Spinal cord (tissue), 10 donors: ENCODE data around the gene ZNF236. TPM values are rescaled to one million over a fixed set of nuclear protein-coding genes. Genes with fewer than 3 reads are reported as not detected.

Experiments used
- DNase-seq, 6 donors: peaks; one replicate each; pipeline versions ENCODE4 v3.0.0 to v3.0.0-alpha.2; 2013 to 2015; ENCODE audit warnings: low spot score in 6 of 6, low read depth in 4 of 6
- H3K27ac ChIP-seq: one replicate; pipeline ENCODE4 v1.5.1; 2013; ENCODE audit warnings: low read depth, low read length, control low read depth
- H3K27me3 ChIP-seq: one replicate; pipeline ENCODE4 v1.6.1; 2013; ENCODE audit warnings: low read length; ENCODE audit not compliant: control insufficient read depth, insufficient read depth
- H3K36me3 ChIP-seq: one replicate; pipeline ENCODE4 v1.6.1; 2013; ENCODE audit warnings: low read length; ENCODE audit not compliant: control insufficient read depth, insufficient read depth
- H3K4me1 ChIP-seq: one replicate; pipeline ENCODE4 v1.6.1; 2013; ENCODE audit warnings: low read length; ENCODE audit not compliant: control insufficient read depth, insufficient read depth
- H3K4me3 ChIP-seq: one replicate; pipeline ENCODE4 v1.5.1; 2013; ENCODE audit warnings: low read depth, low read length, control low read depth
- H3K9me3 ChIP-seq: one replicate; pipeline ENCODE4 v1.6.1; 2013; ENCODE audit warnings: low read length; ENCODE audit not compliant: control insufficient read depth, insufficient read depth
- WGBS: methylation state at CpG from one replicate; pipeline ENCODE4 v1.1.5; 2013; ENCODE audit warnings: missing lambda C conversion rate; ENCODE audit not compliant: insufficient coverage; 5-methylcytosine and 5-hydroxymethylcytosine counted together
- polyA plus RNA-seq, 2 donors: library from polyadenylated mRNA; unstranded; fragments of 120-200 nt; gene quantifications; one replicate each; pipeline ENCODE4 v1.2.1, GENCODE V29; 2013; ENCODE audit not compliant: insufficient read length in 2 of 2
- total RNA-seq, 2 donors: library from RNA; depleted of rRNA in 1 of 2; stranded (reverse); fragments of 120-200 nt in 1 of 2; fragments of >200 nt in 1 of 2; gene quantifications; one replicate each; pipeline versions ENCODE4 v1.2.3 to v1.2.4, GENCODE V29; 2013 to 2014
- donor health status: healthy.

ZNF236 gene
- total and polyA plus RNA-seq, 4 donors = 7.6 to 23.0 (median 13.6) TPM

DNA sequence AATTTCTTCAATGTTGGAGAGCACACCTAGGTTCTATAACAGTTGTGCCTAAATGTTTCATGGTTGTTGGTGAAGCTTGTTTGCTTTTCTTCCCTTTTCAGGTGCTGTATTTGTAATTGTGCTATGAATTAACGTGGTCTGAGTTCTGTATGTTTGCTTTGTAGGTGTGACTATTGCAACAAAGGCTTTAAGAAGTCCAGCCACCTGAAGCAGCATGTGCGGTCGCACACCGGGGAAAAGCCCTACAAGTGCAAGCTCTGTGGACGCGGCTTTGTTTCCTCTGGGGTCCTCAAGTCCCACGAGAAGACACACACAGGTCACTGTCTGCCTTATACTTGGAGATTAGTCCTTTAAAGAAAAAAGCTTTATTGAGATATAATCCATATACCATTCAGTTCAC lies 91.2 kb downstream of the ZNF236 start:
- no peaks in the 10 kb centered on the region for H3K27me3 ChIP-seq
- H3K36me3 ChIP-seq = peaks cover 16% of the 10 kb centered on the region
- no peaks in the 10 kb centered on the region for H3K4me1 ChIP-seq
- no peak for DNase-seq
- no peak overlapping the region for H3K27ac ChIP-seq
- H3K9me3 ChIP-seq = no peaks in the 10 kb centered on the region
- no peak overlapping the region for H3K4me3 ChIP-seq
- 94% methylated on average over 3 of the region's 7 CpGs for WGBS

DNA sequence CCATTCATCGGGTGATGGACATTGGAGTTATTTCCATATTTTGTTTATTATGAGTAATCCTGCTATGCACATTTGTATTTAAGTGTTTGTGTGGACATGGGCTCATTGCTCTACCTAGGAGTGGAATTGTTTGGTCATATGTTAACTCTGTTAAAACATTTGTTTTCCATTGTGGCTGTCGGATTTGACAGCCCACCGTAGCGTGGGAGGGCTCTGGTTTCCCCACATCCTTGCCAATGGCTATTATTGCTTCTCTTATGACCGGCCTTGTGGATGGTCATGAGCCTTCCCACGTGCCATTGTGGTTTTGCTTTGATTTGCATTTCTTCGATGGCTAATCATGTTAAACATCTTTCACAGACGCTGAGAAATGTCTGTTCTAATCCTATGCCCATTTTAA lies 92.0 kb downstream of the ZNF236 start:
- WGBS = 96% methylated on average over 4 of the region's 8 CpGs
- Histone ChIP-seq H3K27me3 (no peaks in the 10 kb centered on the region), H3K4me1 (no peaks in the 10 kb centered on the region), H3K36me3 (peaks cover 15% of the 10 kb centered on the region), H3K27ac (no peak overlapping the region), H3K9me3 (no peaks in the 10 kb centered on the region), H3K4me3 (no peak overlapping the region)
- DNase-seq = no peak

DNA sequence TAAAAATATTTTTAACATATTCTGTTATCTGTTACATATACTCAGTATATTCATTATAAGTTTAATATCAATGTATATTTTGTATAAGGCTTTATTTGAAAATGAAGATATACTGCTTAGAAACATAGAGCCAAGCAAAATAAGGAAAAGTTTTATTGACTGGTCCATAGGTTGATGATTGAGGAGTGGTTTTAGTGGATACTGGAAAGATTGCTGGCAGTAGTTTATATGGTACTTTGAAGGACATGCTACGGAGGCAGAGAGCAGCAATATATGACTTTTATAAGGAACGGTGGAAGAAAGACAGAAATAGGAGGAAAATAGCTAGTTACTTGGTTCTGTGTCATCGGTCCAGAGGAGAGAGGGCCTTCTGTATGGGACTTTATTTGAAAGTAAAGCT lies 92.4 kb downstream of the ZNF236 start:
- no peak for DNase-seq
- Histone ChIP-seq H3K4me1 (no peaks in the 10 kb centered on the region), H3K4me3 (no peak overlapping the region), H3K9me3 (no peaks in the 10 kb centered on the region), H3K27me3 (no peaks in the 10 kb centered on the region), H3K27ac (no peak overlapping the region), H3K36me3 (peaks cover 18% of the 10 kb centered on the region)
- 93% methylated on average over 2 of the region's 3 CpGs for WGBS

DNA sequence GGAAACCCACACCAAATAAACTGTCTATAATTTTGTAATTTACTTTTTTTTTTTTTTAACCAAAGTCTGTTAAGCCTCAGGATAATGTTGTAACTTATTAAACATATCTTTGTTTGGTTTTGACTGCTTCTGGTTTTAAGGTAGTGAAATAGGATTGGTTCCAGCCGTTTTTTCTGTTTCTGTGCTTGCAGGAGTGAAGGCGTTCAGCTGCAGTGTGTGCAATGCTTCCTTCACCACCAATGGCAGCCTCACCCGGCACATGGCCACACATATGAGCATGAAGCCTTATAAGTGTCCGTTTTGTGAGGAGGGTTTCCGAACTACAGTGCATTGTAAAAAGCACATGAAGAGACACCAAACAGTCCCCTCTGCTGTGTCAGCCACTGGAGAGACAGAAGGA lies 93.1 kb downstream of the ZNF236 start:
- Histone ChIP-seq H3K36me3 (peaks cover 25% of the 10 kb centered on the region), H3K4me1 (no peaks in the 10 kb centered on the region), H3K4me3 (no peak overlapping the region), H3K27ac (no peak overlapping the region), H3K27me3 (no peaks in the 10 kb centered on the region), H3K9me3 (no peaks in the 10 kb centered on the region)
- WGBS = no CpG with 5 or more reads among the region's 5 CpGs
- no peak for DNase-seq

DNA sequence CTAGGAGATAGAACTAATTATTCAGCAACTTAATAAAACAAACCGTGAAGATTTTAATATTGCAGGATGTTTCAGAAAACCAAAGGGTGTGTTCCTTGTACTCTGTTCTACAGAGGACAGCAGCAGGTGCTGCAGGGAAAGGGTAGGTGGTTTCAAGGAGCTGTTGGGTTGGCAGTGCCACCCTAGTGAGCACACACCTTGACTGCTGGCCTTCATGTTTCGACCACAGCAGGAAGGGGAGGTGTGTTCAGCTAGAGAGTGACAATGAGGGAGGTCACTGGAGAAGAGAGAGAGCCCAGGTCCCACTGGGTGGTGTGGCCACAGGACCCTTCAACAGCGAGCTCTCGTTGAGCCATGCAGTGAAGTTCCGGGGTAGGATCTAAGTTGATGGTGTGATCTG lies 98.6 kb downstream of the ZNF236 start:
- no peak for DNase-seq
- peaks cover 6% of the 10 kb centered on the region for H3K4me1 ChIP-seq
- no peak overlapping the region for H3K4me3 ChIP-seq
- no peaks in the 10 kb centered on the region for H3K27me3 ChIP-seq
- no peaks in the 10 kb centered on the region for H3K9me3 ChIP-seq
- 98% methylated on average over 4 of the region's 5 CpGs for WGBS
- H3K27ac ChIP-seq = no peak overlapping the region
- peaks cover 36% of the 10 kb centered on the region for H3K36me3 ChIP-seq

DNA sequence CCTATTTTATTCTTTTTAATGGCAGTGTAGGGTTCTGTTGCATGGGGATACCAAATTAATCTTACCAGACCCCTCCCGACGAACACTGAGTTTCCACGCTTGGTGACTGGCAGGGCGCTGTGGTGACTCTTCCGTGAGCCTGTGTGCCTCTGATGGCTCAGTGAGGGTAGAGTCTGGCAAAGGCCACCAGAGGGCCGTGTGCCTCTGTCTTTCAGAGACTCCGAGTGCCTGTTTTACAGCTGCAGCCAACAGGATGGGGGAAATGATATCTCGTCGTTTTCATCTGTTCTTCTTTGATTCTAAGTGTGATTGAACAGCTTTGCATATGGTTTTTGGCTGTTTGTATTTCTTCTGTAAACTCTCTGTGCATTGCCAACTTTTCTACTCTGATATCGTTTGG lies 99.8 kb downstream of the ZNF236 start:
- DNase-seq = peak in 5 of 6 donors; percentile 43 to 92 (median 57)
- 25% methylated on average over 10 of the region's 10 CpGs for WGBS
- peaks cover 6% of the 10 kb centered on the region for H3K4me1 ChIP-seq

DNA sequence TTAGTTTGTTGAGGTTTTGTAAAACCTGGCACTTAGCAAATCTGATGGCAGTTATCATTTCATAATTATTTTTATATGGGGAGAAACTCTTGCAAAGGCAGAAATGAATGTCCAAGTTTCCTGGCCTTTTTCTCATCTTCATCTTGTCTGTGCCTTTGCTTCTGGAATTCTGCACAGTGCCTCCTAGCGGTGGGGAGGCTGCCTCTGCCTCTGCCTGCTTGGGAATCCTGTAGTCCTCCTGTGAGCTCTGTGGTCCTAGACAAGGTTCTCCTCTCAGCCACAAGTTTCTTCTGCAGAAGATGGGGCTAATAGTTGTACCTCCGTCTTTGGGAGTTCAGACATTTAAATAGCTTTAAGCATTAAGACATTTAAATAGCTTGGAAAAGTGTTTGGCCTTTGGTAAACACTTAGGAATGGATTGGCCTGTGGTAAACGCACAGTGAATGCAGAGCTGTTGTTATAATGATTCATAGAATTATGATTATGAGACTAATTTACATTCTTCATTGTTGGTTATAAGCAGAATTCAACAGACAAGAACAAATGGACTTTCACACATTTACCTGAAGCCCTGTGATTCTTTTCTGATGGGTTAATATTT lies 101.2 kb downstream of the ZNF236 start:
- Histone ChIP-seq H3K27me3 (no peaks in the 10 kb centered on the region), H3K4me3 (no peak overlapping the region), H3K36me3 (peaks cover 38% of the 10 kb centered on the region), H3K4me1 (peaks cover 6% of the 10 kb centered on the region), H3K27ac (no peak overlapping the region), H3K9me3 (no peaks in the 10 kb centered on the region)
- no peak for DNase-seq
- WGBS = 20% methylated on average over 1 of the region's 3 CpGs

More for the DNA sequence above, 99.8 kb downstream of the ZNF236 start:
- Histone ChIP-seq H3K27ac (no peak overlapping the region), H3K36me3 (peaks cover 34% of the 10 kb centered on the region), H3K4me3 (no peak overlapping the region), H3K27me3 (no peaks in the 10 kb centered on the region), H3K9me3 (no peaks in the 10 kb centered on the region)

DNA sequence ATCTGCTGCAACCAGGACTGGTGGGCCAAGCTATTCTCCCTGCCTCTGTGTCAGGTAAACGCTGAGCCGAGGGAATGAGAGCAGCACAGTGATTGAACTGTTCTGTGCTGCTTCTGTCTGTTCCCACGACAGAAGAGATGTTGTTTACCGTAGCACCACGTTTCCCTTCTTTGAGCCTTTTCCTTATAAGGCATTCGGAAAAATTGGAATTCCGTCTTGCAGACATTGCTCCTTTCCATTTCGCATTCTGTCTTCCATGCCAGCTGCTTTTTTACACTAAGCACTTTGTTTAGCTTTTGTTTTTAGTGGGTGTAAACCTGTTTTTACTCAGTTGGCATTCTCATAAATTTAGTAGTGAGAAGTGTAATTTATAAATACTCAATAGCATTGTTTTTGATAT lies 103.1 kb downstream of the ZNF236 start:
- no peaks in the 10 kb centered on the region for H3K9me3 ChIP-seq
- H3K27me3 ChIP-seq = no peaks in the 10 kb centered on the region
- DNase-seq = peak in 2 of 6 donors; percentile 14 to 27
- no peak overlapping the region for H3K4me3 ChIP-seq
- peaks cover 6% of the 10 kb centered on the region for H3K4me1 ChIP-seq
- peaks cover 25% of the 10 kb centered on the region for H3K36me3 ChIP-seq
- no peak overlapping the region for H3K27ac ChIP-seq
- WGBS = 57% methylated on average over 6 of the region's 8 CpGs

DNA sequence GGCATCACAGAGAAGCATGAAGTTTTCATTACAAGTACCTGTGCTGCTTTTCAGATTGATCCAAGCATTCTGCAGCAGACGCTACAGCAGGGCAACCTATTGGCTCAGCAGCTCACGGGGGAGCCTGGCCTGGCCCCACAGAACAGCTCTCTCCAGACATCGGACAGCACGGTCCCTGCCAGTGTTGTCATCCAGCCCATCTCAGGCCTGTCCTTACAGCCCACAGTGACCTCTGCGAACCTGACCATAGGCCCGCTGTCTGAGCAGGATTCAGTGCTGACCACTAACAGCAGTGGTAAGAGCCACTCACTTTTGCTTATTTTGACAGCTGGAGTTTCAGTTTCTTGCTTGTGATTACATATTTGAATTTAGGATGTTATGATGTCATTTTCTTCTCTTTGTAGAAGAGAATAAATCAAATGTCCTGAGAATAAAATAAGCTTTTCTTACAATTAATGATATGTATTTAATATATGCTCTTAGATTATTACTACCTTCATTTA lies 104.9 kb downstream of the ZNF236 start:
- H3K36me3 ChIP-seq = peaks cover 21% of the 10 kb centered on the region
- H3K4me3 ChIP-seq = no peak overlapping the region
- WGBS = 83% methylated on average over 6 of the region's 6 CpGs
- no peak overlapping the region for H3K27ac ChIP-seq
- no peak for DNase-seq
- no peaks in the 10 kb centered on the region for H3K27me3 ChIP-seq
- no peaks in the 10 kb centered on the region for H3K9me3 ChIP-seq
- H3K4me1 ChIP-seq = peaks cover 6% of the 10 kb centered on the region

DNA sequence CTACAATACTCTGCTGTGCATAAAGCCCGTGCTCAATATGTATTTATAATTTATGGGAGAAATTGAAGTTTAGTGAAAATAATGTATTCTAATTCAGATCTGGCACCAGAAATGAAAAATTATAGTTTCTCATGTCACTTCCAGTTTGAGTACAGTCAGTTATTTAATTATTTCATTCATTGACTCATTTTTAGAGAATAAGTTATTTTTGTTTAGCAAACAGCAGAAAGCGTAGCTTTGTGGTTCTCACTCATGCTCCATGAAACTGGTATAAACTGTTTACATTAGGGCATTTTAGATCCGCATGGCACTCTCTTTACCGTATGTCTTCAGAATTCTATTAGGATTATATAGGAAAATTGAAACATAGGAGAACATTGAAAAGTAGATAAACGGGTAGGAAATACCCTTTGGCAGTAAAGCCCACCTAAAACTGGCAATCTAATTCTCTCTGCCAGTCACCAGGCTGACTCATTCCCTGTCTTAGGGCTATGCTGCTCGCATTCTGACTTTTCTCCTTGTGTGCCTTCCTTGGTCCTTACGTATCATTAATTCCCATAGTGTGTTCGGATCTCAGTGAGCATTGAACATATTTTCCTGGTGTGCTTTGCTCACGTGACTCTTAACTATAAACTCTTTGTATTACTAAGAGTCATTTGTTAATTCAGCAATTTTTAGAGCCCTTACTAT lies 106.0 kb downstream of the ZNF236 start:
- Histone ChIP-seq H3K27me3 (no peaks in the 10 kb centered on the region), H3K36me3 (peaks cover 31% of the 10 kb centered on the region), H3K4me3 (no peak overlapping the region), H3K9me3 (no peaks in the 10 kb centered on the region), H3K4me1 (peaks cover 6% of the 10 kb centered on the region), H3K27ac (no peak overlapping the region)
- WGBS = 100% methylated on average over 3 of the region's 9 CpGs
- no peak for DNase-seq
